HepG2 (cell line): ENCODE results near the gene PCBP1. TPM values are rescaled to one million over a fixed set of nuclear protein-coding genes. Genes with fewer than 3 reads are reported as not detected.
A peak's percentile ranks its signal among the peaks of the same experiment; 100 is the strongest.

Experiments
- CEBPB ChIP-seq: IDR thresholded peaks from 2 replicates; pipeline ENCODE4 v1.6.1; 2011; ENCODE audit warnings: low read depth, low read length, improper control_type of control experiment, borderline replicate concordance
- HDAC2 ChIP-seq: sonication (generic); formaldehyde crosslinking; IDR thresholded peaks from 2 replicates; pipeline ENCODE4 v1.4.0; 2020; ENCODE audit warnings: missing genetic modification reagents
- HDAC6 ChIP-seq: fragments of 200-600 bp; sonication (generic); IDR thresholded peaks from 2 replicates; pipeline ENCODE4 v1.7.0; 2017; ENCODE audit warnings: mild to moderate bottlenecking, antibody characterized with exemption, low read length, low read depth
- JARID2 ChIP-seq: sonication (generic); formaldehyde crosslinking; IDR thresholded peaks from 2 replicates; pipeline ENCODE4 v1.8.1; 2023; ENCODE audit warnings: missing genetic modification reagents, inconsistent platforms; ENCODE audit not compliant: insufficient replicate concordance
- MIXL1 ChIP-seq: IDR thresholded peaks from 2 replicates; pipeline ENCODE4 v1.6.1; 2016
- MTERF4 ChIP-seq: sonication (generic); formaldehyde crosslinking; IDR thresholded peaks from 2 replicates; pipeline ENCODE4 v1.8.0; 2023; ENCODE audit warnings: mild to moderate bottlenecking, missing genetic modification reagents
- NFATC3 ChIP-seq: sonication (generic); formaldehyde crosslinking; IDR thresholded peaks from 2 replicates; pipeline ENCODE4 v1.5.1; 2020; ENCODE audit warnings: mild to moderate bottlenecking, missing genetic modification reagents
- NFYB ChIP-seq: sonication (generic); formaldehyde crosslinking; IDR thresholded peaks from 2 replicates; pipeline ENCODE4 v1.4.0; 2020; ENCODE audit warnings: missing genetic modification reagents
- POGK ChIP-seq: sonication (generic); formaldehyde crosslinking; conservative IDR thresholded peaks from 2 replicates; pipeline ENCODE4 v1.8.0; 2022; ENCODE audit warnings: mild to moderate bottlenecking, moderate library complexity, missing genetic modification reagents
- RAD21 ChIP-seq: fragments of 450-650 bp; formaldehyde crosslinking; IDR thresholded peaks from 2 replicates; pipeline ENCODE4 v1.5.0; 2020; ENCODE audit warnings: mild to moderate bottlenecking
- RARA ChIP-seq: IDR thresholded peaks from 2 replicates; pipeline ENCODE4 v1.6.1; 2016; ENCODE audit warnings: missing genetic modification reagents, missing compliant biosample characterization
- SRF ChIP-seq: IDR thresholded peaks from 2 replicates; pipeline ENCODE4 v1.6.1; 2011; ENCODE audit warnings: mild to moderate bottlenecking, low read depth, low read length, moderate library complexity
- TOPORS ChIP-seq: sonication (generic); formaldehyde crosslinking; IDR thresholded peaks from 2 replicates; pipeline ENCODE4 v1.8.0; 2023; ENCODE audit warnings: mild to moderate bottlenecking, missing genetic modification reagents
- YEATS2 ChIP-seq: sonication (generic); formaldehyde crosslinking; IDR thresholded peaks from 2 replicates; pipeline ENCODE4 v1.4.0; 2020; ENCODE audit warnings: missing genetic modification reagents, borderline replicate concordance
- ZNF10 ChIP-seq: sonication (generic); formaldehyde crosslinking; IDR thresholded peaks from 2 replicates; pipeline ENCODE4 v1.4.0; 2020; ENCODE audit warnings: mild to moderate bottlenecking, low read depth, missing genetic modification reagents, borderline replicate concordance
- ZNF282 ChIP-seq: fragments of 450-650 bp; IDR thresholded peaks from 2 replicates; pipeline ENCODE4 v1.6.1; 2018; ENCODE audit not compliant: partially characterized antibody
- ZNF296 ChIP-seq: sonication (generic); formaldehyde crosslinking; conservative IDR thresholded peaks from 2 replicates; pipeline ENCODE4 v1.5.0; 2020; ENCODE audit warnings: mild to moderate bottlenecking, missing genetic modification reagents
- ZNF513 ChIP-seq: sonication (generic); formaldehyde crosslinking; conservative IDR thresholded peaks from 2 replicates; pipeline ENCODE4 v1.5.0; 2020; ENCODE audit warnings: missing genetic modification reagents
- ZNF710 ChIP-seq: sonication (generic); formaldehyde crosslinking; IDR thresholded peaks from 2 replicates; pipeline ENCODE4 v1.5.0; 2020; ENCODE audit warnings: mild to moderate bottlenecking, missing genetic modification reagents, borderline replicate concordance
- ZNF740 ChIP-seq: sonication (generic); formaldehyde crosslinking; IDR thresholded peaks from 2 replicates; pipeline ENCODE4 v1.4.0; 2020; ENCODE audit warnings: missing genetic modification reagents
- ZNF746 ChIP-seq: sonication (generic); formaldehyde crosslinking; IDR thresholded peaks from 2 replicates; pipeline ENCODE4 v1.8.0; 2022; ENCODE audit warnings: mild to moderate bottlenecking, missing genetic modification reagents
- polyA plus RNA-seq, 8 experiments: library from polyadenylated mRNA; depleted of rRNA in 3 of 8; stranded (reverse) in 7 of 8; unstranded in 1 of 8; fragments of >200 nt; fragmentation: Illumina TruSeq in 4 of 8; extraction: Trizol in 4 of 8; gene quantifications; 2 replicates each; pipeline versions ENCODE4 v1.2.1 to v1.2.3, GENCODE V29; 2011 to 2016; ENCODE audit warnings: low read depth in 4 of 8, missing spikeins in 1 of 8, mixed read lengths in 1 of 8; ENCODE audit not compliant: insufficient read depth in 1 of 8
- total RNA-seq, 5 experiments: library from RNA; depleted of rRNA; stranded (reverse); fragments of >200 nt; fragmentation: Illumina TruSeq; extraction: Trizol; gene quantifications; 2 replicates each; pipeline ENCODE4 v1.2.3, GENCODE V29; 2016; ENCODE audit warnings: low read depth in 1 of 5

Gene PCBP1
- total and polyA plus RNA-seq, 2 of the 13 experiments (the other 11 are each of a cell fraction or from before 2014, with no cell fraction given) = 32.0 to 137 TPM

GRCh38 chr2:70087702-70088597 is 673 bp downstream of the PCBP1 start (continued):
- no peak; the same call in 1 of the 2 replicates for TF ChIP-seq ZNF740 (CRISPR knock-in tag)
- TF ChIP-seq HDAC2 (CRISPR knock-in tag) = no peak
- no peak for TF ChIP-seq TOPORS (CRISPR knock-in tag)
- TF ChIP-seq JARID2 (CRISPR knock-in tag) = no peak
- 0 out of 2 replicates have a peak, but pooled peaks have one; percentile 53 for TF ChIP-seq ZNF513
- peak; percentile 74 for TF ChIP-seq RAD21 (CRISPR knock-in tag)
- TF ChIP-seq ZNF746 = peak; percentile 90
- TF ChIP-seq RARA (CRISPR knock-in tag) = no peak; the same call in 1 of the 2 replicates
- TF ChIP-seq HDAC6 = no peak
- no peak for TF ChIP-seq MIXL1 (CRISPR knock-in tag)
- peak; percentile 61 for TF ChIP-seq ZNF710 (CRISPR knock-in tag)
- TF ChIP-seq ZNF296 = peak; percentile 10; the same call in 1 of the 2 replicates
- TF ChIP-seq MTERF4 (CRISPR knock-in tag) = peak; percentile 83; the same call in 1 of the 2 replicates
- TF ChIP-seq ZNF10 (CRISPR knock-in tag) = no peak
- TF ChIP-seq NFYB = no peak; the same call in none of the 2 replicates
- no peak for TF ChIP-seq SRF
- TF ChIP-seq CEBPB = peak; percentile 21; the same call in 1 of the 2 replicates
- no peak for TF ChIP-seq YEATS2 (CRISPR knock-in tag)
- TF ChIP-seq NFATC3 = no peak
- TF ChIP-seq POGK (CRISPR knock-in tag) = peak; percentile 76
- no peak for TF ChIP-seq ZNF282
